ACHN (cell line): ENCODE measurements around the gene CFAP43.
"Not testable (repeated sequence)": the region's sequence is repeated elsewhere in the genome, so short reads cannot be mapped to it uniquely, and the experiment has no call there.

Source experiments
- DNase-seq: peaks from one replicate; pipeline ENCODE4 v3.0.0-alpha.2; 2015
- in situ Hi-C: cut with HindIII; loops from 2 replicates; pipeline ENCODE4 v1.10.0; 2017; ENCODE audit warnings: low sequenced_read_pairs, low pct_ligation_motif_present, low pct_unique_long_range_greater_than_20kb

The CFAP43 gene

GRCh38 chr10:104193787-104194186, 38.4 kb downstream of the CFAP43 start:
- in situ Hi-C loops = no loop called here
- DNase-seq = no peak

DNA sequence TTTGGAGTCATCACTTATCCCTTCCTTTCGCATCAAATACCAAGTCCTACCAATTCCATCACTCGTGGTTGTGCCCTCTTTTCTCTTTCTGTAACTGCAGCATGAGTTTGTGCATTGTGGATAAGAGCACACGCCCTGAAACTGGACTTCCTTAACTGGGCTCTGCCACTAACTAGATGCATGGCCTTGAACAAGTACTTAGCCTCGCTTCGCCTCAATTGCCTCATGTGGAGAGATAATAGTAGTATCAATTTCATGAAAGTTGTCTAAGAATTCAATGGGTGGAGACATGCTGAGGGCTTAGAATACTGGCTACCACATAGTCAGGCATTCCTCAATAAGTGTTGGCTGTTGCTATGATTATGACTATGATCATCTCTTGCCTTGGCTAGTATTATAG, 41.5 kb downstream of the CFAP43 start:
- in situ Hi-C loops = no loop called here
- no peak for DNase-seq

DNA sequence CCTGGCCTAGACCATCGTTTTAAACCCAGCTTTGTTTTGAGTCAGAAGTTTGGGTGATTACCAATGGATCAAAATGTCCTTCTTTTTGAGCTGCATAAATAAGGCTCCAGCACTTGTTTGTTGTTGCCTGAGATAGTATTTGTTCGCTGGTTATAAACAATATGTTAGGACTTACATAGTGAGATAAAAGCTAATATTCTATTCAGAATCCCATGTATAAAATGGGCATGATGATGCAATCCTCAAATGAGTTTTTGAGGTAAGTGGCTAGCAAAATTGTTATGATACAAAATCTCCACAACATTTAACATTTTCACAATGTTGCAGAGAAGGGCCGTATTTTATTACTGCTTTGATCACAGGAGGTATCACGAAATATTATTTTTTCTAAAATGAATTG, 48.5 kb downstream of the CFAP43 start:
- no peak for DNase-seq
- in situ Hi-C loops = no loop called here

DNA sequence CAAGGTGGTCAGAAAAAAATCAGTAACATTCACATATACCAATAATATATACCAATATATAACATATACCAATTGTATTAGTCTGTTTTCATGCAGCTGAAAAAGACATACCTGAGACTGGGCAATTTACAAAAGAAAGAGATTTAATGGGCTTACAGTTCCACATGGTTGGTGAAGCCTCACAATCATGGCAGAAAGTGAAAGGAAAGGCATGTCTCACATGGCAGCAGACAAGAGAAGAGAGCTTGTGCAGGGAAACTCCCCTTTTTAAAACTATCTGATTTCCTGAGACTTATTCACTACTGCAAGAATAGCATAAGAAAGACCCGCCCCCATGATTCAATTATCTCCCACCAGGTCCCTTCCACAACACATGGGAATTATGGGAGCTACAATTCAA, 58.0 kb downstream of the CFAP43 start:
- in situ Hi-C loops, DNase-seq: not testable (repeated sequence)

DNA sequence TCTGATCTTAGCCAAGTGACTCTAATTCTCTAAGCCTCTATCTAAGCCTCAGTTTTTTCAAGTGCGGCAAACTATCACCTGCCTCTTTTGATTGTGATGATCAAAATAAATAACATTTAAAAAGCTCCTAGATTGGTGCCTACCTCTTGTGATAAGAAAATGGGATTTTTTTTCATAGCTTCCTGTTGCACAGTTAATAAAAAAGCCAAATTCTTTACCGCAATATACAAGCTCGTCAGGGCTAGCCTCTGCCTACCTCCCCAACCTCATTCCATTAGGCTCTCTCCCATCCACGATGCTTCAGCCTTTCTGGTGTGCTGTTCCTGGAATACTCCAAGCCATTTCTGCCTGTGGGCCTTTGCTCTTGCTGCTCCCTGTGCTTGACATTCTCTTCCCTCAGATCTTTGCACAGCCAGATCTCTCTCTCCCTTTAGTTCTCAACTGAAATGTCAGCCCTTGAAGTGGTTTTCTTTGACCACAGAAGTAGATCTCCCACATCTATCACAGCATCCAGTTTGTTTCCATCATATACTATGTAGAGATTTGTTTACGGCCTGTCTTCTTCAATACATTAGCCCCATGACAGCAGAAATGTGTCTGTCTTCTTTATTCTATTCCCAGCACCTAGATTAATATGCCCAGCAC, 61.4 kb downstream of the CFAP43 start:
- in situ Hi-C loops = no loop called here
- DNase-seq = no peak

- no peak for DNase-seq
- in situ Hi-C loops = no loop called here
Measured at GRCh38 chr10:104155591-104155990, 76.6 kb downstream of the CFAP43 start.

DNA sequence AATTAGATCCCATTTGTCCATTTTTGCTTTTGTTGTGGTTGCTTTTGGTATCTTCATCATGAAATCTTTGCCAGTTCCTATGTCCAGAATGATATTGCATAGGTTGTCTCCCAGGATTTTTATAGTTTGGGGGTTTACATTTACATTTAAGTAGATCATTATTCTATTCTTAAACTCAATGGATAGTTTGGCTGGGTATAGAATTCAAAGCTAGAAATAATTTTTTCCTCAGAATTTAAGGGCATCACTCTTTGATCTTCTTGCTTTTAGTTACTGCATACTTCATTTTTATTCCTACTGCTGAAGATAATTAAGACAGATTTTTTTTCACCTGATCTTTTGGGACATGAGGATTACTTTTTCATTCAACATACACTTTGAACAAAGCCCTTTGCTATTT, 80.4 kb downstream of the CFAP43 start:
- in situ Hi-C loops = no loop called here
- no peak for DNase-seq

DNA sequence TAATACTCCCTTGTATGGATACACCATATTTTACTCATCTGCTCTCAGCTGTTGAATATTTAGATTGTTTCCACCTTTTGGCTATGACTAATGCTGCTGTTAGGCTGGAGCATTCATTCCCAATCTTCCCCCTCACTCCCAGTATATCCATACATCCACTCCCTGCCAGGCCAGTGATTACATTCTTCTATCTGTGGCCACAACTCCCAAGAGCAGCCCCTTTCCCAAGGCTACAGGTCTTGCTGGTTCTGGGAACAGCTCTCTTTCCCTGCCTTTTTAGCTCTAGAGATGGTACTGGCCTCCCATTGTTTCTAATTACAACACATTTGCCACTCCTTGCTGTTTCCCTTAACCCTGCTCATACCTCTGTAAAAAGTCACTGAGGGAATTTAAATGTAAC, 82.0 kb downstream of the CFAP43 start:
- in situ Hi-C loops = no loop called here
- no peak for DNase-seq

DNA sequence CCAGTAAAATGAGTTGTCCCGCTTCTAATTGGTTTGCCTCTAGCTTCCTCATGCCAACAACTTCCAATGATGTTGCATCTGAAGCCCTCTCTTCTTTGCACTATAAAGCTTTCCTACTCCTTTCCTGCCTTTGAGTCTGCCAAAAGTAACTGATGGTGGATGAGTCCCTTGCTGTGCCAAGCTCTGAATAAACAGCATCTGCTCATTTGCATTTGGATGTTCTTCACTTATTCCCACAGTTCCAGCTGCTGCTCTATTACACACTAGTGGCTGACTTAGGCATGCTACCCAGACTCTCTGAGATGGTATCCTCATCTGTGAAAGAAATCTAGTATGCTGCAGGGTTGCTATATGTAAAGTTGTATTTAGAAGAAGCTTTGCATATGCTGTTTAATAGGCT, 85.3 kb downstream of the CFAP43 start:
- DNase-seq = no peak
- in situ Hi-C loops = loop anchor here (10.0 kb wide), 1 partner anchor 58 kb away; no protein-coding TSS in a partner anchor

- in situ Hi-C loops = loop anchor here (10.0 kb wide), 1 partner anchor 60 kb away; no protein-coding TSS in a partner anchor
- no peak for DNase-seq
Measured at GRCh38 chr10:104144931-104145330, 87.2 kb downstream of the CFAP43 start.

DNA sequence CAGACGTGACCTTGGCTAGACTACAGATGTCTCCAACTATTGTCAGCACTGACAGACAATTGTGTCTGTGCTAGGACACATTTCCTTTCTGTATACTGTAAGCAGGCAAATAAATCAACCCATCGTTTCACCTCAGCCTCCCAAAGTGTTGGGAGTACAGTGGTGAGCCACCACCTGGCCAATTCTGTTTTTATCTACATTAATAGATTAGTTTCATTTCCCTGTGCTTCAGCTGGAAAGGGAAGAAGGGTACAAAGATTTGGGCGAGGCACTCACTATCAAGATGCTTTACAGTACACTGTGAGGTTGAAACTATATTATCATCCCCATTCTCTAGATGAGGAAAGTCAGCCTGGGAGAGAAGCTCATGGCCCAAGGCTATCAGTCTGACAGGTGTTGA, 88.3 kb downstream of the CFAP43 start:
- no peak for DNase-seq
- in situ Hi-C loops = loop anchor here (10.0 kb wide), 1 partner anchor 61 kb away; no protein-coding TSS in a partner anchor

- no peak for DNase-seq
- in situ Hi-C loops = loop anchor here (10.0 kb wide), 1 partner anchor 63 kb away; no protein-coding TSS in a partner anchor
Measured at GRCh38 chr10:104142081-104142480, 90.1 kb downstream of the CFAP43 start.

GRCh38 chr10:104139221-104139620, 92.9 kb downstream of the CFAP43 start:
- in situ Hi-C loops = no loop called here
- peak; percentile 18 for DNase-seq

GRCh38 chr10:104138131-104138530, 94.0 kb downstream of the CFAP43 start:
- in situ Hi-C loops = no loop called here
- DNase-seq = no peak

DNA sequence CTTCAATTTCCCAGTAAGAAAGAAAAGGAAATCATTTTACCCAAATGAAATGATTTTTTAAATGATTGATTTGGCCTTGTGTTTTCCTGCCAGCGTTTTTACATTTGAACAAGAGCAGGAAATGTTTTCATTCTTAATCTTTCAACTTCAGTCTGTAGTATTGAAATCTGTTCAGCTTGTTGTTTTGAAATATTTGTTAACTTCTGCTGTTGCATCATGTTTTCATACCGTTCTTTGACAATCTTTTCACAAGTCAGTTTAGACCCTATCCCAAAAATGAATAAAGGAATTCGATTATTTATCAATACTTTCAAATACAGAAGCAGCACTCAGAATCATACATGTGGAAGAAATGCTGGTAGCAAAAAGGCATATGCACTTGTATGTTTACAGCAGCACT, 102.1 kb downstream of the CFAP43 start:
- no peak for DNase-seq
- in situ Hi-C loops = no loop called here

DNA sequence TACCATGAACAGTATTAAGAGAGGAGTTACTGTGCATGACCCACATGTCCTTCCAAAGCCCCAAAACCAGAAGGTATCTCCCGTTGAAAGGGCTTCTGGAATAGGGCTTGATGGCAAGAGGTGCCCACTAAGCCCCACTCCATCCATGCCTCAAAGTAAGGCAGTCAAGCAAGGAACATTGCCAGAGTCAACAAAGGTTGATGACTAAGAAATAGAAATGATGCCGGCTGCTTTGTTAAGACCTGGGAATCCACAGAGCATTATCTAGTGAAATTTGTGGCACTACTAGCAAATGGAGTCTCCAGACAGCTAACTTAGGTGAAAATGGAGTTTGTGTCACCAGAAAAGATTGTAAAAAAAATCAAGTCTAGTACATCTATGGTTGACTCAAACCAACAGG, 104.0 kb downstream of the CFAP43 start:
- in situ Hi-C loops = no loop called here
- no peak for DNase-seq

GRCh38 chr10:104127411-104127810, 104.8 kb downstream of the CFAP43 start:
- in situ Hi-C loops = no loop called here

GRCh38 chr10:104123397-104123796, 108.8 kb downstream of the CFAP43 start:
- peak; percentile 50 for DNase-seq
- in situ Hi-C loops = no loop called here

More at GRCh38 chr10:104127411-104127810, 104.8 kb downstream of the CFAP43 start:
- peak; percentile 54 for DNase-seq

- in situ Hi-C loops = no loop called here
- peak; percentile 28 for DNase-seq
Measured at GRCh38 chr10:104122225-104123107, 109.7 kb downstream of the CFAP43 start.
